ENCODE results near the gene TMEM17. TPM values are rescaled to one million over a fixed set of nuclear protein-coding genes. Genes with fewer than 3 reads are reported as not detected.

Gene TMEM17
- total and polyA plus RNA-seq, 2 of the 13 experiments (the other 11 are each of a cell fraction or from before 2014, with no cell fraction given) = 0.22 to 0.50 TPM

DNA sequence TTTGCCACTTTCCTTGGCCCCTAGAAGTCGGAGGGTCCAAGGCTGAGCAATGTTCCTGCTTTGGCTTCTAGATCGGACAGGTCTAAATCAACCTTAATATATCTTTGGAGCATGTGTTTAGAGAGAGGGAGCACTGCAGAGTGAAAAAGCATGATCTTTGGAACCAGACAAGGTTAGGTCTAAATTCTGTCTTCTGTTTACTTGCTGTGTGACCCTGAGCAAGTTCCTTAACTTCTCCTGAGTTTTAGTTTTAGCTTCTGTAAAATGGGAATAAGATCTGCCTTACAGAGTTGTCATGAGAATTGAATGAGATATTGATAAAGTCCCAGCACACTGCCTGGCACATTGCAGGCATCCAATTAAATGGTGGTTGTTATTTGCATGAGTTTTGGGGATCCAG is 13.9 kb downstream of the TMEM17 start (continued):
- TF ChIP-seq, protein P1, sequence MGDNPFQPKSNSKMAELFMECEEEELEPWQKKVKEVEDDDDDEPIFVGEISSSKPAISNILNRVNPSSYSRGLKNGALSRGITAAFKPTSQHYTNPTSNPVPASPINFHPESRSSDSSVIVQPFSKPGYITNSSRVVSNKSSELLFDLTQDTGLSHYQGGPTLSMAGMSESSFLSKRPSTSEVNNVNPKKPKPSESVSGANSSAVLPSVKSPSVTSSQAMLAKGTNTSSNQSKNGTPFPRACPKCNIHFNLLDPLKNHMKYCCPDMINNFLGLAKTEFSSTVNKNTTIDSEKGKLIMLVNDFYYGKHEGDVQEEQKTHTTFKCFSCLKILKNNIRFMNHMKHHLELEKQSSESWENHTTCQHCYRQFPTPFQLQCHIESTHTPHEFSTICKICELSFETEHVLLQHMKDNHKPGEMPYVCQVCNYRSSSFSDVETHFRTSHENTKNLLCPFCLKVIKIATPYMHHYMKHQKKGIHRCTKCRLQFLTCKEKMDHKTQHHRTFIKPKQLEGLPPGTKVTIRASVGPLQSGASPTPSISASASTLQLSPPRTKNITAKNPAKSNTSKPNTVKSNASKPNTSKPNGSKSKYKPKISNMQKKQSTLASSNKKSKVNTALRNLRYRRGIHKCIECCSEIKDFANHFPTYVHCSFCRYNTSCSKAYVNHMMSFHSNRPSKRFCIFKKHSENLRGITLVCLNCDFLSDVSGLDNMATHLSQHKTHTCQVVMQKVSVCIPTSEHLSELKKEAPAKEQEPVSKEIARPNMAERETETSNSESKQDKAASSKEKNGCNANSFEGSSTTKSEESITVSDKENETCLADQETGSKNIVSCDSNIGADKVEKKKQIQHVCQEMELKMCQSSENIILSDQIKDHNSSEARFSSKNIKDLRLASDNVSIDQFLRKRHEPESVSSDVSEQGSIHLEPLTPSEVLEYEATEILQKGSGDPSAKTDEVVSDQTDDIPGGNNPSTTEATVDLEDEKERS (CRISPR knock-in tag; IDR thresholded peaks at IDR 0.05) = 0 out of 2 replicates have a peak, but pooled peaks have one; percentile 51
- TF ChIP-seq HIVEP1 (CRISPR knock-in tag; IDR thresholded peaks at IDR 0.05) (no peak), ZMYM4 (CRISPR knock-in tag; IDR thresholded peaks at IDR 0.05) (peak; percentile 50; the same call in 1 of the 2 replicates), ZNF780A (CRISPR knock-in tag; IDR thresholded peaks at IDR 0.05) (no peak), MED1 (CRISPR knock-in tag; IDR thresholded peaks at IDR 0.05) (peak; percentile 68), PTBP1 (IDR thresholded peaks at IDR 0.05; ENCODE audit: low read depth, low read length, poor library complexity, severe bottlenecking) (no peak), ERF (CRISPR knock-in tag; IDR thresholded peaks at IDR 0.05) (no peak), ZNF350 (CRISPR knock-in tag; IDR thresholded peaks at IDR 0.05; ENCODE audit: borderline replicate concordance, low read depth) (no peak), HNF4A (CRISPR knock-in tag; IDR thresholded peaks at IDR 0.05) (peak; percentile 91), FOXJ3 (CRISPR knock-in tag; IDR thresholded peaks at IDR 0.05; ENCODE audit: borderline replicate concordance) (peak; percentile 80; the same call in 1 of the 2 replicates), ZSCAN9 (CRISPR knock-in tag; IDR thresholded peaks at IDR 0.05; ENCODE audit: borderline replicate concordance) (peak; percentile 15; the same call in 1 of the 2 replicates), ZNF264 (CRISPR knock-in tag; IDR thresholded peaks at IDR 0.05) (0 out of 2 replicates have a peak, but pooled peaks have one; percentile 19), SOX5 (CRISPR knock-in tag; IDR thresholded peaks at IDR 0.05; ENCODE audit: borderline replicate concordance) (peak; percentile 35; the same call in 1 of the 2 replicates), ZNF773 (CRISPR knock-in tag; IDR thresholded peaks at IDR 0.05; ENCODE audit: borderline replicate concordance) (no peak), SMAD9 (CRISPR knock-in tag; IDR thresholded peaks at IDR 0.05) (no peak)
- TF ChIP-seq, protein P2, sequence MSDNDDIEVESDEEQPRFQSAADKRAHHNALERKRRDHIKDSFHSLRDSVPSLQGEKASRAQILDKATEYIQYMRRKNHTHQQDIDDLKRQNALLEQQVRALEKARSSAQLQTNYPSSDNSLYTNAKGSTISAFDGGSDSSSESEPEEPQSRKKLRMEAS (IDR thresholded peaks at IDR 0.05) = no peak; the same call in 1 of the 2 replicates
- TF ChIP-seq, protein P3, sequence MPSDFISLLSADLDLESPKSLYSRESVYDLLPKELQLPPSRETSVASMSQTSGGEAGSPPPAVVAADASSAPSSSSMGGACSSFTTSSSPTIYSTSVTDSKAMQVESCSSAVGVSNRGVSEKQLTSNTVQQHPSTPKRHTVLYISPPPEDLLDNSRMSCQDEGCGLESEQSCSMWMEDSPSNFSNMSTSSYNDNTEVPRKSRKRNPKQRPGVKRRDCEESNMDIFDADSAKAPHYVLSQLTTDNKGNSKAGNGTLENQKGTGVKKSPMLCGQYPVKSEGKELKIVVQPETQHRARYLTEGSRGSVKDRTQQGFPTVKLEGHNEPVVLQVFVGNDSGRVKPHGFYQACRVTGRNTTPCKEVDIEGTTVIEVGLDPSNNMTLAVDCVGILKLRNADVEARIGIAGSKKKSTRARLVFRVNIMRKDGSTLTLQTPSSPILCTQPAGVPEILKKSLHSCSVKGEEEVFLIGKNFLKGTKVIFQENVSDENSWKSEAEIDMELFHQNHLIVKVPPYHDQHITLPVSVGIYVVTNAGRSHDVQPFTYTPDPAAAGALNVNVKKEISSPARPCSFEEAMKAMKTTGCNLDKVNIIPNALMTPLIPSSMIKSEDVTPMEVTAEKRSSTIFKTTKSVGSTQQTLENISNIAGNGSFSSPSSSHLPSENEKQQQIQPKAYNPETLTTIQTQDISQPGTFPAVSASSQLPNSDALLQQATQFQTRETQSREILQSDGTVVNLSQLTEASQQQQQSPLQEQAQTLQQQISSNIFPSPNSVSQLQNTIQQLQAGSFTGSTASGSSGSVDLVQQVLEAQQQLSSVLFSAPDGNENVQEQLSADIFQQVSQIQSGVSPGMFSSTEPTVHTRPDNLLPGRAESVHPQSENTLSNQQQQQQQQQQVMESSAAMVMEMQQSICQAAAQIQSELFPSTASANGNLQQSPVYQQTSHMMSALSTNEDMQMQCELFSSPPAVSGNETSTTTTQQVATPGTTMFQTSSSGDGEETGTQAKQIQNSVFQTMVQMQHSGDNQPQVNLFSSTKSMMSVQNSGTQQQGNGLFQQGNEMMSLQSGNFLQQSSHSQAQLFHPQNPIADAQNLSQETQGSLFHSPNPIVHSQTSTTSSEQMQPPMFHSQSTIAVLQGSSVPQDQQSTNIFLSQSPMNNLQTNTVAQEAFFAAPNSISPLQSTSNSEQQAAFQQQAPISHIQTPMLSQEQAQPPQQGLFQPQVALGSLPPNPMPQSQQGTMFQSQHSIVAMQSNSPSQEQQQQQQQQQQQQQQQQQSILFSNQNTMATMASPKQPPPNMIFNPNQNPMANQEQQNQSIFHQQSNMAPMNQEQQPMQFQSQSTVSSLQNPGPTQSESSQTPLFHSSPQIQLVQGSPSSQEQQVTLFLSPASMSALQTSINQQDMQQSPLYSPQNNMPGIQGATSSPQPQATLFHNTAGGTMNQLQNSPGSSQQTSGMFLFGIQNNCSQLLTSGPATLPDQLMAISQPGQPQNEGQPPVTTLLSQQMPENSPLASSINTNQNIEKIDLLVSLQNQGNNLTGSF (CRISPR knock-in tag; IDR thresholded peaks at IDR 0.05) = no peak
- TF ChIP-seq, protein P4, sequence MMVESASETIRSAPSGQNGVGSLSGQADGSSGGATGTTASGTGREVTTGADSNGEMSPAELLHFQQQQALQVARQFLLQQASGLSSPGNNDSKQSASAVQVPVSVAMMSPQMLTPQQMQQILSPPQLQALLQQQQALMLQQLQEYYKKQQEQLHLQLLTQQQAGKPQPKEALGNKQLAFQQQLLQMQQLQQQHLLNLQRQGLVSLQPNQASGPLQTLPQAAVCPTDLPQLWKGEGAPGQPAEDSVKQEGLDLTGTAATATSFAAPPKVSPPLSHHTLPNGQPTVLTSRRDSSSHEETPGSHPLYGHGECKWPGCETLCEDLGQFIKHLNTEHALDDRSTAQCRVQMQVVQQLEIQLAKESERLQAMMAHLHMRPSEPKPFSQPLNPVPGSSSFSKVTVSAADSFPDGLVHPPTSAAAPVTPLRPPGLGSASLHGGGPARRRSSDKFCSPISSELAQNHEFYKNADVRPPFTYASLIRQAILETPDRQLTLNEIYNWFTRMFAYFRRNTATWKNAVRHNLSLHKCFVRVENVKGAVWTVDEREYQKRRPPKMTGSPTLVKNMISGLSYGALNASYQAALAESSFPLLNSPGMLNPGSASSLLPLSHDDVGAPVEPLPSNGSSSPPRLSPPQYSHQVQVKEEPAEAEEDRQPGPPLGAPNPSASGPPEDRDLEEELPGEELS (CRISPR knock-in tag; IDR thresholded peaks at IDR 0.05) = 0 out of 2 replicates have a peak, but pooled peaks have one; percentile 29
